GM21360 (cell line): Measurements from ENCODE around the gene CD40LG.
A peak's percentile ranks its signal among the peaks of the same experiment; 100 is the strongest.

Experiments used
- ATAC-seq: cut with Tn5 transposase; IDR thresholded peaks from one replicate; pipeline ENCODE4 v1.9.1; 2021; ENCODE audit warnings: mild to moderate bottlenecking, moderate library complexity; ENCODE audit not compliant: unreplicated experiment

CD40LG gene

DNA sequence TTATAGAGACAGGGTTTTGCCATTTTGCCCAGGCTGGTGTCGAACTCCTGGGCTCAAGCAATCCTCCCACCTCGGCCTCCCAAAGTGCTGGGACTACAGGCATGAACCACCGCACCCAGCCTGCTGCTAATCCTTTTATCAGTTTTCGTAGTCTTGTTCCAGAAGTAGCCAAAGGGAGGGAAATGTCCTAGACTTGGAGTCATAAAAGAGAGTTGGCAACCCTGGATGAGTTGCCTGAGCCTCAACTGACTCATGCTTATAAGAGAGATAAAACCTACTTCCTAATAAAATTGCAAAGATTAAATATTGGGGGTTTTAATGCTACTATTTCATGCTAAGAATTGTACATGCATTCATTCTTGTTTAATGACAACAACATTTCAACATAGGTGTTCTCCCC, 44.3 kb downstream of the CD40LG start:
- ATAC-seq = no peak

GRCh38 chrX:136694431-136695087, 46.6 kb downstream of the CD40LG start:
- peak; percentile 58 for ATAC-seq

DNA sequence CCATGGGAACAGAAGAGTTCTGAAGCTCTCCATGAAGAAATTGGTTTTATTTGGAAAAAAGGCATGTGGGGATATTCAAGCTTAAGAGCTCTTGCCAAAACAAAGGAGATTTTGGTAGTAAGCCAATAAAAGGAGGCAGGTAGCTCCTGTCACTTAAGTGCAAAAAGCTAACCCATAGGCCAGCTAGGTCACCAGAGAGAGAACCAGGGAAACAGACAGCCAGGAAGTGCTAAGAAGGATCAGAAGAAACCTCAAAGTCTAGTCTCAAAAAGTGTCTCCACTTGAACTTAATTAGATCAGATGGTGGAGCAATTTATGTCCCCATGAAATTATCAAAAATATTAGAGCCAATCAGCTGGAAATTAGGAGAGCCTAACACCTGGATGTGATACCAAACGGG, 49.2 kb downstream of the CD40LG start:
- ATAC-seq = no peak

GRCh38 chrX:136708348-136708747, 60.4 kb downstream of the CD40LG start:
- no peak for ATAC-seq
